Loucy (cell line): ENCODE data around the gene DCAF17.
A peak's percentile ranks its signal among the peaks of the same experiment; 100 is the strongest.

Experiments used
- H2AFZ ChIP-seq: fragments of 200-600 bp; sonication (generic); 2 replicates; pipeline ENCODE4 v1.6.0; 2016; ENCODE audit warnings: antibody characterized with exemption, mild to moderate bottlenecking, low read length, moderate library complexity
- H3F3A ChIP-seq: fragments of 200-600 bp; 2 replicates; pipeline ENCODE4 v1.6.0; 2016; ENCODE audit warnings: antibody characterized with exemption, low read depth, mild to moderate bottlenecking
- H3K27me3 ChIP-seq: fragments of 200-600 bp; sonication (generic); 2 replicates; pipeline ENCODE4 v1.6.1; 2014; ENCODE audit warnings: low read length, mild to moderate bottlenecking; ENCODE audit not compliant: insufficient read depth, poor library complexity, severe bottlenecking
- H3K36me3 ChIP-seq: fragments of 200-600 bp; sonication (generic); 2 replicates; pipeline ENCODE4 v1.6.1; 2016; ENCODE audit warnings: low read length; ENCODE audit not compliant: insufficient read depth
- H3K4me1 ChIP-seq: fragments of 200-600 bp; sonication (generic); 2 replicates; pipeline ENCODE4 v1.5.1; 2014; ENCODE audit warnings: low read length, mild to moderate bottlenecking; ENCODE audit not compliant: insufficient read depth, poor library complexity, severe bottlenecking
- H3K4me2 ChIP-seq: fragments of 200-600 bp; sonication (generic); 2 replicates; pipeline ENCODE4 v1.6.0; 2014; ENCODE audit warnings: antibody characterized with exemption, low read length, low read depth, mild to moderate bottlenecking; ENCODE audit not compliant: poor library complexity, severe bottlenecking
- H3K4me3 ChIP-seq: fragments of 200-600 bp; sonication (generic); 2 replicates; pipeline ENCODE4 v1.5.1; 2014; ENCODE audit warnings: low read length, mild to moderate bottlenecking, mixed read lengths; ENCODE audit not compliant: poor library complexity, severe bottlenecking
- H3K79me2 ChIP-seq: fragments of 200-600 bp; sonication (generic); 2 replicates; pipeline ENCODE4 v1.6.1; 2014; ENCODE audit warnings: low read length; ENCODE audit not compliant: insufficient read depth
- H3K9ac ChIP-seq: fragments of 200-600 bp; sonication (generic); 2 replicates; pipeline ENCODE4 v1.6.0; 2014; ENCODE audit warnings: mild to moderate bottlenecking, low read depth, low read length, moderate library complexity; ENCODE audit not compliant: poor library complexity, severe bottlenecking
- H3K9me2 ChIP-seq: fragments of 200-600 bp; sonication (generic); replicated peaks from 2 replicates; pipeline ENCODE4 v1.6.1; 2016; ENCODE audit warnings: low read depth, low read length, mixed read lengths
- H3K9me3 ChIP-seq: fragments of 200-600 bp; sonication (generic); 2 replicates; pipeline ENCODE4 v1.6.1; 2014; ENCODE audit warnings: mild to moderate bottlenecking, antibody characterized with exemption, low read length, low read depth; ENCODE audit not compliant: insufficient read depth
- H4K20me1 ChIP-seq: fragments of 200-600 bp; sonication (generic); 2 replicates; pipeline ENCODE4 v1.6.0; 2014; ENCODE audit warnings: antibody characterized with exemption, low read length, mild to moderate bottlenecking; ENCODE audit not compliant: insufficient read depth, poor library complexity, severe bottlenecking
- CTCF ChIP-seq: fragments of 200-600 bp; sonication (generic); conservative IDR thresholded peaks from 2 replicates; pipeline ENCODE4 v1.5.1; 2014; ENCODE audit warnings: mild to moderate bottlenecking, antibody characterized with exemption, low read length
- EZH2phosphoT487 ChIP-seq: fragments of 200-600 bp; IDR thresholded peaks from 2 replicates; pipeline ENCODE4 v1.6.1; 2018; ENCODE audit warnings: antibody characterized with exemption, mild to moderate bottlenecking, moderate library complexity, borderline replicate concordance

DCAF17 gene

GRCh38 chr2:171406044-171406443, 28.0 kb upstream of the DCAF17 start:
- no peaks in the 10 kb centered on the region for H4K20me1 ChIP-seq
- H3K27me3 ChIP-seq = no peaks in the 10 kb centered on the region
- peaks cover 10% of the 10 kb centered on the region for H3K9me3 ChIP-seq
- H3F3A ChIP-seq = peaks cover 6% of the 10 kb centered on the region; the same call in 1 of the 2 replicates
- H3K36me3 ChIP-seq = no peaks in the 10 kb centered on the region
- TF ChIP-seq CTCF = no peak
- TF ChIP-seq EZH2phosphoT487 = no peak
- peak overlapping the region; percentile 42 for H3K9ac ChIP-seq
- H3K4me1 ChIP-seq = peaks cover 60% of the 10 kb centered on the region
- H3K4me2 ChIP-seq = peak overlapping the region; percentile 53
- H2AFZ ChIP-seq = no peak overlapping the region
- H3K9me2 ChIP-seq = no peaks in the 10 kb centered on the region
- peak overlapping the region; percentile 33 for H3K4me3 ChIP-seq
- H3K79me2 ChIP-seq = peaks cover 20% of the 10 kb centered on the region; the same call in 1 of the 2 replicates

DNA sequence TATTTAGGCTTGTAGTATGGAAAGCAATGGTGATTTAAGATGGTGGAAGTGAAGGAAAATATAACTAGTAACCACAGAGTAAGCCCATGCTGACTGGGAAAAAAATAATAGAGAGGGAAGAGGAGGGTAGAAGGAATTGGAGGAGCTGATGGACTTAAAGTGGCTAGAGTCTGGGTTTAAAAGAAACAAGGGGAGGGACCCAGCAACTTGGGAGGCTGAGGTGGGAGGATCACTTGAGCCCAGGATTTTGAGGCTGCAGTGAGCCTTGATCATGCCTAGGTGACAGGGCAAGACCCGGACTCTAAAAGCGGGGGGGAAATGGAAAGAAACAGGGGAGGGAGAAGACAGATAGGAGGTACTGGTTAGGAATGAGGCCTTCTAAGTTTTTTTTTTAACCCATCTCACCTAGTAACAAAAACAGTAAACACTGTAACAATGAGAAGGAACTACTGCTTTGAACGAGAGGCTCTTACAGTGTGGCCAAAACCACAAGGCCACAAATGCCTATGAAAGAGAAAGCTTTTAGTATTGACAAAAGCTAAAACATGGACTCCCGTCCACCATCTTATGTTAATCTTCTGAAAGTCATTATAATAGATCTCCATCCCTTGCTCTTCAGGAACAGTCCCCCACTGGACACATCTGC, 26.9 kb upstream of the DCAF17 start:
- Histone ChIP-seq H3K9me3 (peaks cover 2% of the 10 kb centered on the region; the same call in 1 of the 2 replicates), H3K36me3 (no peaks in the 10 kb centered on the region), H3K79me2 (peaks cover 20% of the 10 kb centered on the region; the same call in 1 of the 2 replicates), H3K4me1 (peaks cover 71% of the 10 kb centered on the region), H3K4me2 (peak overlapping the region; percentile 53), H3K4me3 (peak overlapping the region; percentile 33), H2AFZ (no peak overlapping the region), H3K27me3 (no peaks in the 10 kb centered on the region), H4K20me1 (no peaks in the 10 kb centered on the region), H3K9me2 (no peaks in the 10 kb centered on the region), H3F3A (peaks cover 6% of the 10 kb centered on the region; the same call in 1 of the 2 replicates), H3K9ac (peak overlapping the region; percentile 42)
- TF ChIP-seq CTCF (no peak), EZH2phosphoT487 (no peak)

- H3K4me1 ChIP-seq = peaks cover 76% of the 10 kb centered on the region
- TF ChIP-seq EZH2phosphoT487 (no peak), CTCF (no peak)
- peak overlapping the region; percentile 6 for H3K4me3 ChIP-seq
- H3K79me2 ChIP-seq = peaks cover 20% of the 10 kb centered on the region; the same call in 1 of the 2 replicates
- H3K9me3 ChIP-seq = no peaks in the 10 kb centered on the region
- peak overlapping the region; percentile 27 for H3K9ac ChIP-seq
- H2AFZ ChIP-seq = no peak overlapping the region
- H4K20me1 ChIP-seq = no peaks in the 10 kb centered on the region
- H3K36me3 ChIP-seq = no peaks in the 10 kb centered on the region
- H3K9me2 ChIP-seq = no peaks in the 10 kb centered on the region
- H3F3A ChIP-seq = peaks cover 7% of the 10 kb centered on the region; the same call in 1 of the 2 replicates
- H3K4me2 ChIP-seq = peak overlapping the region; percentile 53
- H3K27me3 ChIP-seq = no peaks in the 10 kb centered on the region
Observed at GRCh38 chr2:171407676-171408044, 26.4 kb upstream of the DCAF17 start.
